K562 treated with DMSO at 1 percent for 4 hours (cell line): ENCODE data around the gene SCN9A. TPM values are rescaled to one million over a fixed set of nuclear protein-coding genes. Genes with fewer than 3 reads are reported as not detected.

Experiments used
- total RNA-seq: library from RNA; unstranded; fragments of 300-600 nt; gene quantifications from 2 replicates; pipeline ENCODE4 v1.2.3, GENCODE V29; 2022; ENCODE audit not compliant: insufficient read depth

SCN9A gene
- total RNA-seq, result 11.7 and 13.3 TPM in 2 replicates

DNA sequence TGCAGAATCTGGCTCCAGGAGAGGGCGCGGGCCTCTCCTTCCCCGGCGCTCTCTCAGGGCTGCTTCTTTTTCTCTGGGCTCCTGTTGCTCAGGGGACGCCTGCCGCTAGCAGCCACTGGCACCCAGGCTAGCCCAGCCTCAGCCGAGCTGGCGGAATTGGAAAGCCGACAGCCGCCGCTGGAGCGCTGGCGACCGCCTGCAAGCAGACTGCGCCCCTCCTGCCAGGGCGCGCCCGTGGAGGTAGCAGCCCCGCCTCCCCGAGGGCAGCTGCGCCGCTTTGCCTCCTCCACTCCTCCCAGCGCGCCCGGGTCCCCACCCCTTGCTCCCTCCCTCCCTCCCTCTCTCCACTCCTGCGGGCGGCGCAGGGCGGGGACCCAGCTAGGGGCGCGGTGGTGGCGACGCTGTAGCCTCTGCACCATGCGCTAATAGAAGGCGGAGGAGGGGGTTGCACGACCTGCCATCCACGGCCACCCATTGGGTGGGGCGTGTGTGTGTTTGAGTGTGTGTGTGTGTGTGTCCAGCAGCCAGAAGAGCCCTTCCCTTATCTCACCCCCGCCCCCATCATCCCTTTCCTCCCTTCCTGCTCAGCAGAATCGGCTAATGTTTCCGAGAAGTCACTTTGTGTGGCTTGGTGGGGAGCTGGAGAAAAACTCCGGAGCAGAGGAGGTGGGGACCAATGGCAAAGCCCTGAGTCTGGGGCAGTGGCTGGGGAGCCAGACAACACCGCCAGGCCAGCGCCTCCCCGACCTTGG is at the start of gene SCN9A:
SCN9A (minus strand) TSS at position 209 of the 752 bp plus-strand sequence. CDS start 64,188 bp downstream, outside the sequence.

Other genes starting within 250 kb of the SCN9A start
- gene SCN1A, start 247.9 kb downstream of the SCN9A start, total RNA-seq, result not detected in 2 replicates
- gene SCN7A, start 118.3 kb upstream of the SCN9A start, total RNA-seq, result 0.27 TPM in 1 of 2 replicates, not detected in the other